Measurements from ENCODE around the gene PRRX2. TPM values are rescaled to one million over a fixed set of nuclear protein-coding genes. Genes with fewer than 3 reads are reported as not detected.
"Not testable (repeated sequence)": the region's sequence is repeated elsewhere in the genome, so short reads cannot be mapped to it uniquely, and the experiment has no call there.

Gene PRRX2
- total RNA-seq, 5 donors from 2014 or later (not counting 1 experiment from before 2014, with no cell fraction given) = 0.26 TPM; not detected in 4

DNA sequence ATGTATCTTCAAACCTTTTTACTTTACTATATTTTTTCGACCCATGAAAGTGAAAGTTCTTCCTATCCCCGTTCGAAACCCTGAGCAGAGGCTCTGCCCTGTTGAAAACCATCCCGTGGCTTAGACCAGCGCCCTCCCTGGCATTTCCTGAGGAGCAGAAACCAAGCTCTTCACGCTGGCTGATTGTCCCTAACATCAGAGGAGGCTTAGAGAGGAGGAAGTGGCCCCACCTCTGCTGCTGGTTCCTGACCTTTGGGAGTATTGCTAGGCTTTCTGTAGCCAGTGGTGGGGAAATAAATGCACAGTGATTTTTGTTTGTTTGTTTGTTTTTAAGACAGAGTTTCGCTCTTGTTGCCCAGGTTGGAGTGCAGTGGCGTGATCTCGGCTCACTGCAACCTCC is 91.6 kb downstream of the PRRX2 start:
- Histone ChIP-seq H3K27ac (ENCODE audit: low read length) (no peak overlapping the region), H3K9me3 (no peaks in the 10 kb centered on the region), H3K27me3 (replicated peaks in 1 of 2; ENCODE audit: control insufficient read depth in 2 of 2, extremely low read depth in 1 of 2, insufficient read depth in 2 of 2, low read length in 1 of 2) (peaks cover 0 to 37% of the 10 kb centered on the region in 2 experiments), H3K4me1 (ENCODE audit: control insufficient read depth in 1 of 2, extremely low read depth in 1 of 2, insufficient read depth in 2 of 2, low read length in 2 of 2) (peaks cover 0 to 20% of the 10 kb centered on the region in 2 experiments), H3K36me3 (ENCODE audit: control insufficient read depth in 2 of 2, extremely low read depth in 1 of 2, insufficient read depth in 1 of 2, low read length in 1 of 2) (no peaks in the 10 kb centered on the region), H3K4me3 (ENCODE audit: control insufficient read depth in 1 of 2, extremely low read depth in 1 of 2, low read length in 1 of 2) (no peak overlapping the region)
- peak overlapping the region in 1 of 2 donors; percentile 45 for H3K27ac Mint-ChIP-seq
- 36% methylated on average over 6 of the region's 9 CpGs for WGBS (ENCODE audit: insufficient coverage)
- peak overlapping the region in 1 of 3 donors; percentile 30 for H3K4me3 Mint-ChIP-seq
- H3K4me1 Mint-ChIP-seq = peaks cover 19 to 30% (median 27%) of the 10 kb centered on the region in 3 donors
- H3K36me3 Mint-ChIP-seq = no peaks in the 10 kb centered on the region
- ChIA-PET POLR2A (no interaction called here), CTCF (no interaction called here)
- DNase-seq (peak in 1 of 35 experiments; percentile 22), ATAC-seq (replicated peaks in 1 of 4) (peak; percentile 40 to 51 (median 46))
- no peaks in the 10 kb centered on the region for H3K9me3 Mint-ChIP-seq
- H3K27me3 Mint-ChIP-seq = peaks cover 0 to 16% of the 10 kb centered on the region in 2 donors

DNA sequence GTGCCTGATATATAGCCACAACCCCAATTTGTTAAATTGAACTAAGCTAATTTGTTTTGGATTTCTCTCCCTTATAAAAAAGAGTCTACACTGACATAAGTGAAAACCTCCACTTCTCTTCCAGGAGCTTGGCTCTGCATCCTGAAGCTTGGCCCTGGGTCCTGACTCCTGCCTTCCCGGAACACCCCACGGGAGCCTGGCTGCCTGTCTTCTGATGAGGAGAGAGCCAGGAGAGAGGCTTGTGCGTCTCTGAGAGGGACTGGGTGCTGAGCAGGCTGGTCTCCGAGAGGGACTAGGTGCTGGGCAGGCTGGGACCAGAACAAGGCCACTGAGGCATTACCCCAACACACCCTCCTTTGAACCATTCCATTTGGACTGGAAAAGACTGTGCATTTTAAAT is 93.9 kb downstream of the PRRX2 start:
- H3K9me3 ChIP-seq = no peaks in the 10 kb centered on the region
- CTCF ChIA-PET = no interaction called here
- H3K27me3 ChIP-seq (replicated peaks in 1 of 2; ENCODE audit: control insufficient read depth in 2 of 2, extremely low read depth in 1 of 2, insufficient read depth in 2 of 2, low read length in 1 of 2) = peaks cover 0 to 18% of the 10 kb centered on the region in 2 experiments
- H3K9me3 Mint-ChIP-seq = no peaks in the 10 kb centered on the region
- POLR2A ChIA-PET = no interaction called here
- WGBS (ENCODE audit: insufficient coverage) = no CpG with 5 or more reads among the region's 4 CpGs
- ATAC-seq (replicated peaks in 1 of 4) = no peak
- H3K27me3 Mint-ChIP-seq = peaks cover 0 to 6% of the 10 kb centered on the region in 2 donors
- no peaks in the 10 kb centered on the region for H3K36me3 ChIP-seq (ENCODE audit: control insufficient read depth in 2 of 2, extremely low read depth in 1 of 2, insufficient read depth in 1 of 2, low read length in 1 of 2)
- no peaks in the 10 kb centered on the region for H3K36me3 Mint-ChIP-seq
- H3K4me3 Mint-ChIP-seq = no peak overlapping the region
- no peak overlapping the region for H3K27ac ChIP-seq (ENCODE audit: low read length)
- H3K4me3 ChIP-seq (ENCODE audit: control insufficient read depth in 1 of 2, extremely low read depth in 1 of 2, low read length in 1 of 2) = no peak overlapping the region
- no peak overlapping the region for H3K27ac Mint-ChIP-seq
- no peak for DNase-seq
- H3K4me1 Mint-ChIP-seq = peaks cover 10 to 17% (median 14%) of the 10 kb centered on the region in 3 donors
- peaks cover 0 to 9% of the 10 kb centered on the region in 2 experiments for H3K4me1 ChIP-seq (ENCODE audit: control insufficient read depth in 1 of 2, extremely low read depth in 1 of 2, insufficient read depth in 2 of 2, low read length in 2 of 2)

DNA sequence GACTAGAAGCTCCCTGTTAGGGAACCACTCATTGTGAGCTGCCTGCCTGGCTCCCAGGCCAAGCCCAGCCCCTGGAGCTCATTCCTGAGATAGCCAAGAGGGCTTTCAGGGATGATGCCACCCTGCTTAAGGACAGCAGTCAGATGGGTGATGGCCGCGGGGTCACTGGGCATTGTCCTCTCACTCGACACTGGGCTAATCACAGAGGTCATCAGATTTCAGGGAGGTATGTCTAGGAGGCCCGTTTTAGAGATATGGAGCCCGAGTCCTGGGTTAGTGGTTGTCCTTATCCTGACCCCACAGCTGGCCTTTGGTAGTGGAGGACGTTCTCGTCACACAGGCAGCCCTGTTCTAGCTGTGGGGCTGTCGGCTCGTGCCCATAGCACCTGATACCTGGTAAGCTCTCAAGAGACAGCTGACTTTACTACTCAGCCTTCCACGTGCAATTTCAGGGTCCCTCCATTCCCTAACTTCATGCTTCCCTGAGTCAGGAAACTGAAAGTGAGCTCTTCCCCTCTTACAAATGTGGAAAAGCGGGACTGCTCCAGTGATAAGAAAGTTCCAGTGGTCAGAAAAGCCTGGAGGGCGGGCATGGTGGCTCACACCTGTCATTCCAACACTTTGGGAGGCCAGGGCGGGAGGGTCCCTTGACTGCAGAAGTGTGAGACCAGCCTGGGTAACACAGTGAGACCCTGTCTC is 94.5 kb downstream of the PRRX2 start:
- CTCF ChIA-PET = interaction anchor here (0.6 to 0.7 kb wide), 3 partner anchors 125 to 632 kb away, joined by 4 to 7 read pairs (median 5); no protein-coding TSS in a partner anchor
- H3K27ac Mint-ChIP-seq = no peak overlapping the region
- peaks cover 10 to 17% (median 14%) of the 10 kb centered on the region in 3 donors for H3K4me1 Mint-ChIP-seq
- H3K9me3 ChIP-seq = no peaks in the 10 kb centered on the region
- WGBS (ENCODE audit: insufficient coverage) = 62% methylated on average over 3 of the region's 13 CpGs
- POLR2A ChIA-PET = no interaction called here
- ATAC-seq (replicated peaks in 1 of 4) (no peak), DNase-seq (no peak)
- H3K36me3 ChIP-seq (ENCODE audit: control insufficient read depth in 2 of 2, extremely low read depth in 1 of 2, insufficient read depth in 1 of 2, low read length in 1 of 2) = no peaks in the 10 kb centered on the region
- no peaks in the 10 kb centered on the region for H3K36me3 Mint-ChIP-seq
- peaks cover 0 to 6% of the 10 kb centered on the region in 2 donors for H3K27me3 Mint-ChIP-seq
- no peak overlapping the region for H3K4me3 ChIP-seq (ENCODE audit: control insufficient read depth in 1 of 2, extremely low read depth in 1 of 2, low read length in 1 of 2)
- H3K9me3 Mint-ChIP-seq = no peaks in the 10 kb centered on the region
- H3K4me1 ChIP-seq (ENCODE audit: control insufficient read depth in 1 of 2, extremely low read depth in 1 of 2, insufficient read depth in 2 of 2, low read length in 2 of 2) = peaks cover 0 to 9% of the 10 kb centered on the region in 2 experiments
- peaks cover 0 to 13% of the 10 kb centered on the region in 2 experiments for H3K27me3 ChIP-seq (replicated peaks in 1 of 2; ENCODE audit: control insufficient read depth in 2 of 2, extremely low read depth in 1 of 2, insufficient read depth in 2 of 2, low read length in 1 of 2)
- H3K4me3 Mint-ChIP-seq = no peak overlapping the region
- H3K27ac ChIP-seq (ENCODE audit: low read length) = no peak overlapping the region

DNA sequence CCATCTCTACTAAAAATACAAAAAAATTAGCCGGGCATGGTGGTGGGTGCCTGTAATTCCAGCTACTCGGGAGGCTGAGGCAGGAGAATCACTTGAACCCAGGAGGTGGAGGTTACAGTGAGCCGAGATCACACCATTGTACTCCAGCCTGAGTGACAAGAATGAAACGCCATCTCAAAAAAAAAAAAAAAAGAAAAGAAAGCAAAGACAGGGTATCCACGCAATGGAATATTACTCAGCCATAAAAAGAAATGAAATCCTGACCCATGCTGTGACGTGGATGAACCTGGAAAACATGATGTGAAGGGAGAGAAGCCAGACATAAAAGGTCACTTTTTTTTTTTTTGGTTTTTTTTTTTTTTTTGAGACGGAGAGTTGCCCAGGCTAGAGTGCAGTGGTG is 95.3 kb downstream of the PRRX2 start:
- H3K36me3 Mint-ChIP-seq; H3K9me3 Mint-ChIP-seq; CTCF ChIA-PET; H3K27me3 ChIP-seq (replicated peaks in 1 of 2; ENCODE audit: control insufficient read depth in 2 of 2, extremely low read depth in 1 of 2, insufficient read depth in 2 of 2, low read length in 1 of 2); H3K4me3 ChIP-seq (ENCODE audit: control insufficient read depth in 1 of 2, extremely low read depth in 1 of 2, low read length in 1 of 2); H3K27me3 Mint-ChIP-seq; H3K36me3 ChIP-seq (ENCODE audit: control insufficient read depth in 2 of 2, extremely low read depth in 1 of 2, insufficient read depth in 1 of 2, low read length in 1 of 2); H3K27ac ChIP-seq (ENCODE audit: low read length); POLR2A ChIA-PET; H3K27ac Mint-ChIP-seq; ATAC-seq (replicated peaks in 1 of 4); DNase-seq; H3K4me1 ChIP-seq (ENCODE audit: control insufficient read depth in 1 of 2, extremely low read depth in 1 of 2, insufficient read depth in 2 of 2, low read length in 2 of 2); H3K4me3 Mint-ChIP-seq; H3K9me3 ChIP-seq: not testable (repeated sequence)
- 80% methylated on average over 1 of the region's 7 CpGs for WGBS (ENCODE audit: insufficient coverage)
- peaks cover 10 to 17% (median 14%) of the 10 kb centered on the region in 3 donors for H3K4me1 Mint-ChIP-seq

DNA sequence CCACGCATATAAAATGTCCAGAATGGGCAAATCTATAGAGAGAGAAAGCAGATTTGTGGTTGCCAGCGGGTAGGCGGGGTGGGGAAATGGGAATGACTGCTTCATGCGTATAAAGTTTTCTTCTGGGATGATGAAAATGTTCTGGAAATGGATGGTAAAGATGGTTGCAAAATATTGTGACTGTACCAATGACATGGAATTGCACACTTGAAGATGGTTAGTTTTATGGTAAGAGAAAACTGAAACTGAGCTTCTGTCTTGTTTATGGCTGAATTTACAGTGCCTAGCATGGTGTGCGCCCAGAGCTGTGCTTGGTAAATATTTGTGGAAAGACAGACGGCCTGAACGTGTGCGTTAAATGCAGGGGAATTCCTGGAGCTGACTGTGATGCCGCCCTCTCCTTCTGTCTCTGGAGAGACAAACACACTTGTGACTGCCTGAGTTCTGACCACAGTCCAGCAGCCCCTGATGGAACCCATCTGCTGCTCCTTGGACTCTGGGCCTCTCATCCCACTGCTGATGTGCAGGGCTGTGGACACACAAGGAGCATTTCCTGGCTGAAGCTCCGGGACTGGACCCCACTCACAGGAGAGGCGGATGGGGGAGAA is 96.0 kb downstream of the PRRX2 start:
- ChIA-PET CTCF (interaction anchor here in 1 of 2 donors (0.7 kb wide), 1 partner anchor 1447 kb away, joined by 4 read pairs; no protein-coding TSS in a partner anchor), POLR2A (no interaction called here)
- no peak overlapping the region for H3K4me3 ChIP-seq (ENCODE audit: control insufficient read depth in 1 of 2, extremely low read depth in 1 of 2, low read length in 1 of 2)
- peaks cover 0 to 9% of the 10 kb centered on the region in 2 experiments for H3K27me3 ChIP-seq (replicated peaks in 1 of 2; ENCODE audit: control insufficient read depth in 2 of 2, extremely low read depth in 1 of 2, insufficient read depth in 2 of 2, low read length in 1 of 2)
- H3K4me3 Mint-ChIP-seq = no peak overlapping the region
- no peaks in the 10 kb centered on the region for H3K36me3 ChIP-seq (ENCODE audit: control insufficient read depth in 2 of 2, extremely low read depth in 1 of 2, insufficient read depth in 1 of 2, low read length in 1 of 2)
- H3K9me3 Mint-ChIP-seq = no peaks in the 10 kb centered on the region
- no peak overlapping the region for H3K27ac ChIP-seq (ENCODE audit: low read length)
- peaks cover 10 to 15% (median 14%) of the 10 kb centered on the region in 3 donors for H3K4me1 Mint-ChIP-seq
- H3K4me1 ChIP-seq (ENCODE audit: control insufficient read depth in 1 of 2, extremely low read depth in 1 of 2, insufficient read depth in 2 of 2, low read length in 2 of 2) = peaks cover 0 to 9% of the 10 kb centered on the region in 2 experiments
- WGBS (ENCODE audit: insufficient coverage) = 77% methylated on average over 9 of the region's 11 CpGs
- DNase-seq (no peak), ATAC-seq (replicated peaks in 1 of 4) (no peak)
- no peak overlapping the region for H3K27ac Mint-ChIP-seq
- no peaks in the 10 kb centered on the region for H3K36me3 Mint-ChIP-seq
- H3K27me3 Mint-ChIP-seq = peaks cover 0 to 6% of the 10 kb centered on the region in 2 donors
- no peaks in the 10 kb centered on the region for H3K9me3 ChIP-seq

DNA sequence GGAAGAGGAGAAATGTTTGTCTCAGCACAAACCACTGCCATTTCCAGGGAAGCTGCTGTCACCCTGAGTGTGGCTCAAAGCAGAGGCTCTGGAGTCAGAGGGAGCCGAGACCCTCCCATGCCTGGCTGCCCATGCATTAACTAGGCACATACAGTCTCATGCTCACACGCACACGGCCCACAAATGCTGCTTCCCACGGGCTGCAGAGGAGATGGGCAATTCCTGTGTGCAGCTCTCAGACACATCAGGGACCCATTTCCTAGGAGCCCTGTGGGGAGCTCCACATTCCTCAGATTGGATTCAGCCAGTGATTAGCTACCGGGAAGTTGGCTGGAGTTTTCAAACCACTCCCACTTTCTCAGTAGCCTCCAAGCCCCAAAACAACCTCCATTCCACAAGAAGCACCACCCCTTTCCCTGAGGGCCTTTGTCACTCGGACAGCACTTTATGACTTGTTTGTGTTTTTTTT is 96.5 kb downstream of the PRRX2 start:
- CTCF ChIA-PET = interaction anchor here in 1 of 2 donors (0.7 kb wide), 1 partner anchor 1446 kb away, joined by 4 read pairs; no protein-coding TSS in a partner anchor
- Mint-ChIP-seq H3K4me1 (peaks cover 10 to 11% (median 11%) of the 10 kb centered on the region in 3 donors), H3K27ac (no peak overlapping the region)

More for the DNA sequence above, 96.5 kb downstream of the PRRX2 start:
- no peak for DNase-seq
- Histone ChIP-seq H3K4me3 (ENCODE audit: control insufficient read depth in 1 of 2, extremely low read depth in 1 of 2, low read length in 1 of 2) (no peak overlapping the region), H3K4me1 (ENCODE audit: control insufficient read depth in 1 of 2, extremely low read depth in 1 of 2, insufficient read depth in 2 of 2, low read length in 2 of 2) (peaks cover 0 to 7% of the 10 kb centered on the region in 2 experiments), H3K36me3 (ENCODE audit: control insufficient read depth in 2 of 2, extremely low read depth in 1 of 2, insufficient read depth in 1 of 2, low read length in 1 of 2) (no peaks in the 10 kb centered on the region), H3K27ac (ENCODE audit: low read length) (no peak overlapping the region), H3K9me3 (no peaks in the 10 kb centered on the region), H3K27me3 (replicated peaks in 1 of 2; ENCODE audit: control insufficient read depth in 2 of 2, extremely low read depth in 1 of 2, insufficient read depth in 2 of 2, low read length in 1 of 2) (peaks cover 0 to 9% of the 10 kb centered on the region in 2 experiments)
- H3K9me3 Mint-ChIP-seq = no peaks in the 10 kb centered on the region
- H3K27me3 Mint-ChIP-seq = peaks cover 0 to 6% of the 10 kb centered on the region in 2 donors
- WGBS (ENCODE audit: insufficient coverage) = 85% methylated on average over 5 of the region's 6 CpGs
- no peak overlapping the region for H3K4me3 Mint-ChIP-seq
- ATAC-seq (replicated peaks in 1 of 4) = no peak
- H3K36me3 Mint-ChIP-seq = no peaks in the 10 kb centered on the region
- POLR2A ChIA-PET = no interaction called here

Data from T-cell (primary cell).